ENCODE results near the gene BEND5.

DNA sequence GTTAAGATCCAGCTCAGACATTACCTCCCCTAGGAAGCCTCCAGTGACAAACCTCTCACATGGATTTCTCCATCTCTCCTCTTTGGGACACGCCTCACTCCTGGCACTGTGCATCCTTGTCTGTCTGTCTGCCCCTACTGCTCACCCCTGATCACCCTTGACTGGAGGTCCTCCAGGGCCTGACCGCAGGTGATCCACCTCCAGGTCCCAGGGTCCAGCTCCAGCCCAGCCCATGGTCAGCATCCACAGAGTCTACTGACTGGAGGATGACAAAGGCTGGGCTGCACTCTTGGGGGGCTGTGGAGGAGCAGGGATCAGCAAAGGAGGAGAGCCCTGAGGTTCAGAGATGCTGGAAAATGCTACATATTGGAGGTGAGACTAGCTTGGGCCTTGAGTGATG lies 65.8 kb downstream of the BEND5 start:
- TF ChIP-seq, protein P1, sequence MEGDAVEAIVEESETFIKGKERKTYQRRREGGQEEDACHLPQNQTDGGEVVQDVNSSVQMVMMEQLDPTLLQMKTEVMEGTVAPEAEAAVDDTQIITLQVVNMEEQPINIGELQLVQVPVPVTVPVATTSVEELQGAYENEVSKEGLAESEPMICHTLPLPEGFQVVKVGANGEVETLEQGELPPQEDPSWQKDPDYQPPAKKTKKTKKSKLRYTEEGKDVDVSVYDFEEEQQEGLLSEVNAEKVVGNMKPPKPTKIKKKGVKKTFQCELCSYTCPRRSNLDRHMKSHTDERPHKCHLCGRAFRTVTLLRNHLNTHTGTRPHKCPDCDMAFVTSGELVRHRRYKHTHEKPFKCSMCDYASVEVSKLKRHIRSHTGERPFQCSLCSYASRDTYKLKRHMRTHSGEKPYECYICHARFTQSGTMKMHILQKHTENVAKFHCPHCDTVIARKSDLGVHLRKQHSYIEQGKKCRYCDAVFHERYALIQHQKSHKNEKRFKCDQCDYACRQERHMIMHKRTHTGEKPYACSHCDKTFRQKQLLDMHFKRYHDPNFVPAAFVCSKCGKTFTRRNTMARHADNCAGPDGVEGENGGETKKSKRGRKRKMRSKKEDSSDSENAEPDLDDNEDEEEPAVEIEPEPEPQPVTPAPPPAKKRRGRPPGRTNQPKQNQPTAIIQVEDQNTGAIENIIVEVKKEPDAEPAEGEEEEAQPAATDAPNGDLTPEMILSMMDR (IDR thresholded peaks at IDR 0.05): no peak
- TF ChIP-seq POLR2AphosphoS5 (IDR thresholded peaks at IDR 0.05) (no peak), POLR2A (IDR thresholded peaks at IDR 0.05) (no peak)

All from prostate gland (tissue), 2 donors.